ENCODE measurements around the gene TXNDC5. TPM values are rescaled to one million over a fixed set of nuclear protein-coding genes. Genes with fewer than 3 reads are reported as not detected.

The TXNDC5 gene
- total RNA-seq, 1 donor from 2014 or later, result 50.8 TPM

- intact Hi-C loops (cut with DNase I), result no loop called here
- peak; percentile 47 for DNase-seq (ENCODE audit: low spot score)
Measured at GRCh38 chr6:7879980-7880717, 30.4 kb downstream of the TXNDC5 start.

GRCh38 chr6:7879579-7879978 lies 31.0 kb downstream of the TXNDC5 start:
- DNase-seq (ENCODE audit: low spot score), result peak; percentile 47
- intact Hi-C loops (cut with DNase I), result no loop called here

DNA sequence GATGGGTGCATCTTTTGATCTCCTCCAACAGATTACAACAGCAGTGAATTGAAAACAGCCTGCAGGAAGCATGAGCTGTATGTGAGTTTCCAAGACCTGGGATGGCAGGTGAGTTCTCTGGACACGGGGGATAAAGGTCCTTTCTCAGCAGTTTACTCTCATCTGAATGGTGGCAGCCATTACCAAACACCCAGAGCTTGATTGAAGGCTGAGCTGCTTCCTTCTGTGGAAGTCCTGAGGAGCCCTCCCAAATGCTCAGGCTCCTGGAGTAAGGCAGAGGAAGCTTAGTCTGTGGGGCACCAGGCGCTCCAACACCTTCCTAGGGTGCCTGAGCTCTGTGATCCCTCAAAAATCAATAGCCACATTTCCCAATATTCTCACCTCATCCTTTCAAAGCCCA lies 31.5 kb downstream of the TXNDC5 start:
- DNase-seq (ENCODE audit: low spot score), result peak; percentile 9
- intact Hi-C loops (cut with DNase I), result no loop called here

DNA sequence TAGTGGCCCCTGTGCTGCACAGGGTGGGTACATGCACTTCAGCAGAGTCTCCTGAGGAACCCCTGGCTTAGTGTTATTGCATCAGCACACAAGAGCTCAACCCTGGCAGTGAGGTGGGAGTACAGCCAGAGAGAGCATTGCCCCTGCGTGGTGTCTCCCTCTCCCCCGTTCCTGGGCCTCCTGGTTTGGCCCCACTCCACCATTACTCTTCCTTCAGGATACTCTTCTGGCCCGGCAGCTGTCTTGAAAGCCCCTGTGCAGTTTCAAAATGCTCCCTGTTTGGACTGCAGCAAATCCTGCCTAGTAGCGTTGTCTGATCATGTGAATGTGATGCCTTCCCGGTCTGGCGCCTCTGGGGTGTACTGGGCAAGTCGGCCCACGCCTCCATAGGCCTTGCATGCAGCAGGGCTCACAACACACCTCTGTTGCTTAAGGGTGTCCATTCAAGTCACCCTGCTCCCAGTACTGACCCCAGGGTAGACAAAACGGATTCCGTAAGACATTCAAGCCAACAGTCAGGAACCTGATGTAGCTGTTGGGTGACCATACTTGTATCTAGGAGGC lies 32.1 kb downstream of the TXNDC5 start:
- intact Hi-C loops (cut with DNase I), result no loop called here
- peak; percentile 36 for DNase-seq (ENCODE audit: low spot score)

- no peak for DNase-seq (ENCODE audit: low spot score)
Measured at GRCh38 chr6:7868926-7869325, 41.7 kb downstream of the TXNDC5 start.

GRCh38 chr6:7866526-7866925 lies 44.1 kb downstream of the TXNDC5 start:
- intact Hi-C loops (cut with DNase I), result no loop called here

More at GRCh38 chr6:7868926-7869325, 41.7 kb downstream of the TXNDC5 start:
- intact Hi-C loops (cut with DNase I), result no loop called here

GRCh38 chr6:7865781-7866180 lies 44.8 kb downstream of the TXNDC5 start:
- no peak for DNase-seq (ENCODE audit: low spot score)
- intact Hi-C loops (cut with DNase I), result no loop called here

More at GRCh38 chr6:7866526-7866925, 44.1 kb downstream of the TXNDC5 start:
- DNase-seq (ENCODE audit: low spot score), result no peak

- intact Hi-C loops (cut with DNase I), result no loop called here
- DNase-seq (ENCODE audit: low spot score), result no peak
Measured at GRCh38 chr6:7859591-7859990, 51.0 kb downstream of the TXNDC5 start.

- DNase-seq (ENCODE audit: low spot score), result no peak
- intact Hi-C loops (cut with DNase I), result no loop called here
Measured at GRCh38 chr6:7851780-7852179, 58.8 kb downstream of the TXNDC5 start.

DNA sequence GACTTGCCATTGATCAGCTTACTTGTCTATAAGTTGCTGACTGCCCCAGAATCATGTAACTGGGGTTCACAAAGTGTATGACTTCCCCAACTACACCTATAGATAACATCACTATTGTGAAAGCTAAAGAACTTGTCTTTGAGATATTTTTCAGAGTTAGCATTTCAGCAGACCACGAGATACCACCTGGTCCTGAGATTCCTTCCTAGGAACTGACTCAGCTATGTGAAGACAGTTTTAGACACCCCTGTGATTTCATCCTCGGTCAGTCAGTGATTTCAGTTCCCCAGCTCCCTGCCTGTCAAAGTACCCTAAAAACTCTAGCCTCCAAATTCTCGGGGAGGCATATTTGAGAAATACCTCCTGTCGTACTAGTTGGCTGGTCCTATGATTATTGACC lies 62.4 kb downstream of the TXNDC5 start:
- intact Hi-C loops (cut with DNase I), result no loop called here
- DNase-seq (ENCODE audit: low spot score), result no peak

DNA sequence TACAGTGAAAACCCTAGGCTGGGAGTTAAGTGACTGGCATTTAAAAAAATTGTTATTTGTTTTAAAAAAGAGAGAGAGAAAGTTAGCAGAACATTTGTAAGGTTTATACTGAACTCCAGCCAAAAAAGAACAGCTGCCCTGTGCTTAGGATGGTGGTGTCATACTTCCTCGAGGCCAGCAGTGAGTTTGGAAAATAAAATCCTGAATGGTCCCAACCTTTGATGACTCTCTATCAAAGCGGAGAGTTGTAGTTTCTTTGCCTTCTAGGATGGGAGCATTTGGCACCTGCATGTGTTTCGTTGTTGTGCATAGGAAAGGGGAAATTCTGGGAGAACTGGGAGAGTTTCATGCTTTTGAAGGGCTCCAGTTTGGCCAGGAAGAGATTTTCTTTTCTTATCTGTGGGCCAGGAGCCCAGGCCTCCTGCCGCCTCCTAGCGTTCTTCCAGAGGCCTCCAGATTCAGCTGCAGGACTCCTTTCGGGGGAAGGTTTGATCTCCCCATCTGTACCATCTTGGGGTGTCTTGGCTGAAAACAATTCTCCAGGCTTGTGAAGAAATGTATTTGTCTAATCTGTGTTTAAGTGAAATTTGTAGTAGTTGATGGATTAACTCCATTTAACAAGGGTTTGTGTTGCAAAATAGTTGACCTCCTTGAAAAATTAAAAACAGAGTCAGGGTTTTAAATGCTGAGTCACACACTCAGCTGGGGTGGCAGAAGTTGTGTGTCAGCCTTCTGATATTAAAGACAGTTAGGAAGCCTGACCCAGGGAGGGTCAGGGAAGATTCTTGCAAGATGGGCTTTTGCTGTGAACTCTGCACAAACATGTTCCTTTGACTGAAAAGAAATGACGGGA lies 63.4 kb downstream of the TXNDC5 start:
- intact Hi-C loops (cut with DNase I), result no loop called here
- no peak for DNase-seq (ENCODE audit: low spot score)

DNA sequence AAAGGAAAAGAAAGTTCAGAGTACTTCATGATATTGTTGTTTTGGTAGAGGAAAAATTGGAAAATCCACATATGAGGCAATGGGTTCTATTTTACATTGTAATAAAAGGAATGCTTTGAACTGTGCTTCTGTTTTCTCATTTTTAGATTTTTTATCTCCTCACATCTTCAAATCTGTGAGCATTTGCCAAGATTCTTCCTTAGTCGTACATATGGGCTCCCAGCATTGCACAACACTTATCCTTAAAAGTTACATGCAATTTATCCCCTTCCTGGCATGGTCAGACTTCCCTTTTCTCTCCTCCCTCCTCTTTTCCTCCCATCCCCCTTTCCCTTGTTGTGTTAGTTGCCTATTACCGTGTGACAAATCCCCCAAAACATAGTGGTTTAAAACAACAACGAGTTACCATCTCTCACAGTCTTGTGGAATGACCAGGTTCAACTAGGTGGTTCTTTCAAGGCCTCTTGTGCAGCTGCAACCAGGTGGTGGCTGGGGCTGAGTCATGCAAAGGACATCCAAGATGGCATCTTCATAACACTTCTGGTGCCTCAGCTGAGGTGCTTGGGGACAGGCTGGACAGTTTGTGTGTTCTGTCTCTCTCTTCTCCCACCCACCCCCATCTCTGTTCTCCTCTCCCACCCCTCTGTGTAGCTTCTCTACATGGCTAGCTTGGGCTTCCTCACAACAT lies 68.7 kb downstream of the TXNDC5 start:
- intact Hi-C loops (cut with DNase I), result no loop called here
- no peak for DNase-seq (ENCODE audit: low spot score)

DNA sequence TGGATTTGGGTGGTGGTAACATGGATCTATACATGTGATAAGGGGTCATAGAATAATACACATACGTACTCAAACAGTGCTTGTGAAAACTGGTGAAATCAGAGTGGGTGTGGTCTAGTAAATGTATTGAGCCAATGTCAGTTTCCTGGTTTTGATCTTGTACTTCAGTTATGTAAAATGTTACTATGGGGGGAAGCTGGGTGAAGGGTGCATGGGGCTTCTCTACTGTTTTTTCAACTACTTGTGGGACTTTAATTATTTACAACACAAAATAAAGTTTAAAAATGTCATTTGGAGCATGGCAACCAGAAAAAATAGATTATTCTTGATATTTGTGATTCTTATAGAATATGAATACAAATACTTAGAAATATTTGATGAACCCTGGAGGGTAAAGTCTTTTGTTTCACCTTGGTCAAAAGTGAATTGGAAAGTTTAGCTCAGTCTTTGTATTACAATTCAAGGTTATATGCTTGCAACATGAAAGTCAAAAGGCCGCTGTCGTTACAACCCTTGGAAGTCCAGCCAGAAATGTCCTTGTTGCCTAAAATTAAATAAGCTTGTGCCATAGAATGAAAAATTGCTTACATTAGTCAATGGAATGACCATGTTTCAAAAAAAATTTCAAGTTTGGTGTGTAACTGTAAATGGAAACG lies 74.1 kb downstream of the TXNDC5 start:
- no peak for DNase-seq (ENCODE audit: low spot score)
- intact Hi-C loops (cut with DNase I), result no loop called here

GRCh38 chr6:7833751-7834070 lies 76.9 kb downstream of the TXNDC5 start:
- intact Hi-C loops (cut with DNase I), result no loop called here
- no peak for DNase-seq (ENCODE audit: low spot score)

GRCh38 chr6:7832904-7833750 lies 77.5 kb downstream of the TXNDC5 start:
- no peak for DNase-seq (ENCODE audit: low spot score)
- intact Hi-C loops (cut with DNase I), result no loop called here
